ENCODE measurements around the gene TIAM1.

The TIAM1 gene

DNA sequence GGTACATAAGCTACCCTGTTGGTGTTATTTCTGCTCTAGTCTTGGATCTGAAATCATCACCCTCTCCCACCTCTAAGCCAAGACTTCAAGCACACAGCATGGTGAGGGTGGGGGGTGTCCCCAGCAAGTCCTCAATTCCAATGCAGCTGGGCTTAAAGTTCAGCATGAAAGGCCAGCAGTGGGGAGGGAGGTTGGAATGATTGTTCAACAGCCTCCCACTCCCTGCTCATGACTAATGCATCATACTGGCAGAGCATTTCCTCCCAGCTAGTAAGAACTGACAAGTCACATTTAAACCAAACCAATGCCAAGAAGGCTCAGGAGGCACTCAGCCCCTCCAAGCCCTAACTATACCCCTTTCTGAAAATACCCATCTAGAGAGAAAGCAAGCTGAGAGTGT lies 50.1 kb downstream of the TIAM1 start:
- H3K27me3 Mint-ChIP-seq, result no peaks in the 10 kb centered on the region
- no peaks in the 10 kb centered on the region for H3K9me3 Mint-ChIP-seq
- peaks cover 9% of the 10 kb centered on the region for H3K36me3 Mint-ChIP-seq (ENCODE audit: low read depth)
- H3K4me3 Mint-ChIP-seq, result peak overlapping the region; percentile 32
- H3K27ac Mint-ChIP-seq, result peak overlapping the region; percentile 90
- H3K4me1 Mint-ChIP-seq (ENCODE audit: low read depth), result peaks cover 46% of the 10 kb centered on the region

DNA sequence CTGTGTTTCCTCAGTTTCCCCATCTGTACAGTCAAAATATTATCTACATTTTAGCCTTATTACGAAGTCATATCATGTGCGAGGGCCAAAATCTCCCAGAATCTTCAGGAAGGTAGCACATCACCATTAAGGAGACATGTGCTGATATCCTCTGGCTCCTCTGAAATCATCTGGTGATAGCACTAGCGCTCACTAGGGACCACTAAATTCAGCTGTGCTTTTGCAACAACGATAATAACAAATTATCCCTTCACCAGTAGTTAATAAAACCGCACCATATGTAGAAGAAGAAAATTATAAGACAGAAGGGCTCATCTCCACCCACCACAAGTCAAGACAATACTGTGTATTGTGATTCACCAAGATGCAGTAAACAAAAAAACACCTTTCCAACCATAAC lies 53.3 kb downstream of the TIAM1 start:
- Mint-ChIP-seq H3K4me3 (no peak overlapping the region), H3K4me1 (ENCODE audit: low read depth) (peaks cover 27% of the 10 kb centered on the region), H3K27me3 (no peaks in the 10 kb centered on the region), H3K9me3 (peaks cover 7% of the 10 kb centered on the region), H3K27ac (no peak overlapping the region), H3K36me3 (ENCODE audit: low read depth) (peaks cover 13% of the 10 kb centered on the region)

DNA sequence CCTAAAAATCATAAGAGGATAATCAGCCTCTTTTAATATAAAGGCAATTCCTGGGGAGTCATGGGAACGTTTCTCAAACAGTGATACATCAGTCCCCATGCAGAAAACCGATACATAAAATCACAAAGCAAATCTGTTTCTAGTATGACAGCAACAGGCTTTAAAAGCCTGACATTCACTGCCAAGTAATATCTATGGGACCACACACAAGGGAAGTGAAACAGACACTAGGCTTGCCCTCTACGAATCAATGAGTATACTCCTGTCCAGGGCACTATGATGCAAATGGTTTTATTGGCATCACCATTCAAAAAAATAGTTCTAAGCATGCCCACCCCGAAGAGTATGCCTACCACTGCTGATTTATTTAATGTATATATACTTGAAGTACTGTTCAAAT lies 54.4 kb downstream of the TIAM1 start:
- Mint-ChIP-seq H3K9me3 (peaks cover 7% of the 10 kb centered on the region), H3K4me3 (no peak overlapping the region), H3K27me3 (no peaks in the 10 kb centered on the region), H3K4me1 (ENCODE audit: low read depth) (peaks cover 27% of the 10 kb centered on the region), H3K27ac (no peak overlapping the region), H3K36me3 (ENCODE audit: low read depth) (peaks cover 13% of the 10 kb centered on the region)

DNA sequence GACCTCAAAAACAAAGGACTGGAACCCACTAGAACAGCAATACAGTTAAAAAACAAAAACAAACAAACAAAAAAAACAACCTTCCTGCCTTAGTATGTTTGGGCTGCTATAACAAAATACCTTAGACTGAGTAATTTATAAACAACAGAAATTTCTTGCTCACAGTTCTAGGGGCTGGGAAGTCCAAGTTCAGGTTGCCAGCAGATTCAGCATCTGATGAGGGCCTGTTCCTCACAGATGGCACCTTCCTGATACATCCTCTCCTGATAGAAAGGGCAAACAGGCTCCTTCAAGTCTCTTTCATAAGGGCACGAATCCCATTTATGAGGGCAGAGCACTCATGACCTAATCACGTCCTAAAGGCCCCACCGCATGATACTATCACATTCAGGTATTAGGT lies 55.9 kb downstream of the TIAM1 start:
- peaks cover 13% of the 10 kb centered on the region for H3K36me3 Mint-ChIP-seq (ENCODE audit: low read depth)
- H3K4me3 Mint-ChIP-seq, result no peak overlapping the region
- H3K27ac Mint-ChIP-seq, result no peak overlapping the region

DNA sequence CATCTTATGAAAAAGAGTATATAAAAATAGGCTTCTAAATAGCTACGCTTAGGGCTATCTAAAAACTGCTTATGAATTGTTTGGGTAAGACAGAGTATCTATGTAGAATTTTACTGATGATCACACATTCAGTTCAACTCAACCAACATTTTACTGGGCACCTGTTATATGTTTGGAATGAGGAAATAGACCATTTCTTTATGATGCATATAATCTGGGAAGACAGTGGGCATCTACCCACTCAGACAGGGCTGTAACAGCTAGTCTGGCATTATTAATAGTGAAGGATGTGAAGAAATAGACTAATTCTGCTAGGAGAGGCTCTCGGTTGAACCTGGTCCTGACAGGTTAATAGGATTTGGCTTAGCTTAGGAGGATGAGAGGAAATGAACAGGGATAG lies 56.9 kb downstream of the TIAM1 start:
- Mint-ChIP-seq H3K27ac (no peak overlapping the region), H3K4me1 (ENCODE audit: low read depth) (peaks cover 27% of the 10 kb centered on the region), H3K36me3 (ENCODE audit: low read depth) (peaks cover 12% of the 10 kb centered on the region), H3K9me3 (peaks cover 7% of the 10 kb centered on the region), H3K4me3 (no peak overlapping the region), H3K27me3 (no peaks in the 10 kb centered on the region)

More for the DNA sequence above, 55.9 kb downstream of the TIAM1 start:
- no peaks in the 10 kb centered on the region for H3K27me3 Mint-ChIP-seq
- peaks cover 7% of the 10 kb centered on the region for H3K9me3 Mint-ChIP-seq
- peaks cover 20% of the 10 kb centered on the region for H3K4me1 Mint-ChIP-seq (ENCODE audit: low read depth)

DNA sequence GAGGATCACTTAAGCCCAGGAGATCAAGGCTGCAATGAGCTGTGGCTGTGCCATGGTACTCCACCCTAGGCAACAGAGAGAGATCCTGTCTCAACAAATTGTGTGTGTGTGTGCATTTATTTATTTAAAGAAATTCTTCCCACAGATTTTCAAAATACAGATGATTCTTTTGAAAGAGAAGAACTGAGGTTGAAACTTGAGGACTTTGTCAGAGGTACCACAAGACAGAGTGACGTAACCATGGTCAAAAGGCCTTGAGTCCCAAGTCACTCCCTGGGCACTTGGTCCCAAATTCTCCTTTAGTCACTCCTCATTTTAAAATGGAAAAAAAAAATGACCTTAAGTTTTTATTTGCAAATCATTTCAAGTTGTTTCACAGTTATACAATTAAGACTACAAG lies 57.4 kb downstream of the TIAM1 start:
- Mint-ChIP-seq H3K36me3 (ENCODE audit: low read depth) (peaks cover 9% of the 10 kb centered on the region), H3K27me3 (no peaks in the 10 kb centered on the region), H3K4me1 (ENCODE audit: low read depth) (peaks cover 25% of the 10 kb centered on the region), H3K9me3 (peaks cover 7% of the 10 kb centered on the region), H3K27ac (no peak overlapping the region), H3K4me3 (no peak overlapping the region)

DNA sequence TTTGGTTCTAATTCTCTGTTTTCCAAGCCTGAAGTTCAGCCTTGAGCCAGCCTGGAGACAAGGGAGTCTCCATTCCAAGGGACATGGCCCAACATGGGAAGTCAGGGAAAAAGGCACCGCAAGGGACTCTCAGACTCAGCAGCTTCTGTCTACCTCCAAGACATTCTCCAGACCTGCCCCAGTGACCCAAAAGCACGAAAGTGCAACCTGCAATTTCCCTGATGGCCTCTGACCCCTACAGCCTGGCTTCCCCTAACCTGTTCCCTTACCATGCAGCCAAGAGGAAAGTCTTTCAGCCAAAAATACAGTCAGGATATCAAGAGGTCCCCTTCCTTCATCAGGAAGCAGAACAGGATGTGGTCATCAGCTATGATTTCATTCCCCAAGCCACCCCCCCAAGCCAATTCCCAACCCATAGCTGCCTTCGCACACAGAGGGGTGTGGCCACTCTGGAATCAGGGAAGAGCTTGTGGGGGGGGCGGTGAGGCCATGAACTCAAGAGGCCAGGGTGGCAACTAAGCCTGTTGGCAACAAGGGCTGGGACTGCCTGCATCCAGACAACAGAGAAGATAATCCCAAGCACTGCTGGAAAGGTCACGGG lies 59.2 kb downstream of the TIAM1 start:
- Mint-ChIP-seq H3K4me3 (no peak overlapping the region), H3K4me1 (ENCODE audit: low read depth) (peaks cover 34% of the 10 kb centered on the region), H3K27me3 (no peaks in the 10 kb centered on the region), H3K36me3 (ENCODE audit: low read depth) (peaks cover 11% of the 10 kb centered on the region), H3K9me3 (peaks cover 7% of the 10 kb centered on the region), H3K27ac (peak overlapping the region; percentile 42)

DNA sequence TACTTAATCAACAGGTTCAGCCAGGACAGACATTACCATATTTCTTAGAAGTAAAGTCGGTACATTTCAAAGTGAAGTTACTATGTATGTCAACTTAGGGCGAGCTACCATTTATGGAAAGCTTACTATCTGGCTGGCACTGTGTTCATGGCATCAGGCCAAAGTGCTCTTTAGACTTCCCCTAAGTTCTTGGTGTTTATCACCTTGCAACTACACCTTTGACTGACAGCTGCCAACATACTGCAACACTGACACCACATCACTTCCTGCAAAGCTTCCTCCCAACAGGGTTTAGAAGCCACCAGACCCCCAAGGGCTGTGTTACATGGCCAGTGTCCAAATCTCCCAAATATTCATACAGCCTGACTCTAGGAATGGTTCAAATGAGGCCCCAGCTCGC lies 61.0 kb downstream of the TIAM1 start:
- H3K4me3 Mint-ChIP-seq, result no peak overlapping the region
- no peaks in the 10 kb centered on the region for H3K27me3 Mint-ChIP-seq
- H3K27ac Mint-ChIP-seq, result peak overlapping the region; percentile 36

DNA sequence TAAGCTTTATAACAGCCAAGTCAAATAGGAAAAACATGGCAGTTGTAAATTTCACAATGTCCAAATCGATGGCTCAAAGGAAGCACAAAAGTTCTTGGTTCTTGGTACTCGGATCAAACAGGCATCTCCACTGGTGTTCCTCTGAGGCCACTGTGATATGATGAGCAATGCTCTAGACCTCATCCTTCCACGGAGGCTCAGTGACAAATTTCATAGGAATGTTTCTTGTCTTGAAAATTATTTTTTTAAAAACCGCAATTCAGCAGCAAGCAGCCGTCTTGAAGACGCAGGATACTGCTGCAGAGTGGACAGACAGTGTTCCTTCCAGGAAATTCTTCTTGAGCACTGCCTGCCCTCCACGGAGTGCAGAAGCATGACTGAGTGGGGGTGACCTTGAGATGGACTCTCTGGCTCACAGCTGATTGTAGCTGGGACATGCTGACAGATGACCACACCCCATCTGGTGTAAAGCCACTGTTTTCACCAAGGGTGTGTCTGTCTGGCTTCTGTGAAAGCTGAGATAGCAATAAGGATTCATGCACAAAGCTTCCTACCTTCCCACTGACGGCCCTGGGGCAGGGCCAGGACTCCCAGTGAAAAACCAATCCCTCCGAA lies 61.9 kb downstream of the TIAM1 start:
- Mint-ChIP-seq H3K27me3 (no peaks in the 10 kb centered on the region), H3K27ac (no peak overlapping the region), H3K9me3 (peaks cover 1% of the 10 kb centered on the region), H3K4me3 (no peak overlapping the region), H3K36me3 (ENCODE audit: low read depth) (peaks cover 5% of the 10 kb centered on the region), H3K4me1 (ENCODE audit: low read depth) (peaks cover 38% of the 10 kb centered on the region)

More for the DNA sequence above, 61.0 kb downstream of the TIAM1 start:
- Mint-ChIP-seq H3K9me3 (peaks cover 7% of the 10 kb centered on the region), H3K4me1 (ENCODE audit: low read depth) (peaks cover 38% of the 10 kb centered on the region), H3K36me3 (ENCODE audit: low read depth) (peaks cover 11% of the 10 kb centered on the region)

DNA sequence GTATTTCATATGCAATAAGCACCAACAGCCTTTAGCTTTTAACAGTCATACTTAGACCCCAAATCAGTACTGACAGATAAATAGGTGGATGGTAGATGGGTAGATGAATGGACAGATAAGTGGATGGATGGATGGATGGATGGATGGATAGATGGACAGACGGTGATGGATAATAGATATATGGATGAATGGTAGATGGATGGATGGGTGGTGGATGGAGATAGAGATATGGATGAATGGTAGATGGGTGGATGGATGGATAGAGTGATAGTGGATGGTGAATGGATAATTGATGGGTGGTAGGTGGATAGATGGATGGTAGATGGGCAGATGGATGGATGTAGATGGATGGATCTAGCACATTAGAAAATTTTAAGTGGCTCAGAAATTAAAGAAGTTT lies 62.5 kb downstream of the TIAM1 start:
- Mint-ChIP-seq H3K27ac (peak overlapping the region; percentile 7), H3K4me3 (no peak overlapping the region), H3K4me1 (ENCODE audit: low read depth) (peaks cover 38% of the 10 kb centered on the region), H3K27me3 (no peaks in the 10 kb centered on the region), H3K9me3 (no peaks in the 10 kb centered on the region), H3K36me3 (ENCODE audit: low read depth) (peaks cover 5% of the 10 kb centered on the region)

DNA sequence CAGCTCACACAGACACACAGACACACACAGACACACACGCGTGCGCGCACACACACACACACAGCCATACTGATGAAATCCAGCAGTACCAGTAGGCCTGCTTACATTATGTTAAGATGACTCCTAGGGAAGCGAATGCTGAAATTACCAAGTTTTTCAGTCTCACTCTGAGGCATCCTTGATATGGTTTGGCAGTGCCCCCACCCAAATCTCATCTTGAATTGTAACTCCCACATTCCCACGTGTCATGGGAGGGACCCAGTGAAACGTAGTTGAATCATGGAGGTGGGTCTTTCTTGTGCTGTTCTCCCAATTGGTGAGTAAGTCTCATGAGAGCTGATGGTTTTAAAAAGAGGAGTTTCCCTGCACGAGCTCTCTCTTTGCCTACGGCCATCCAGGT lies 64.1 kb downstream of the TIAM1 start:
- peak overlapping the region; percentile 34 for H3K27ac Mint-ChIP-seq

DNA sequence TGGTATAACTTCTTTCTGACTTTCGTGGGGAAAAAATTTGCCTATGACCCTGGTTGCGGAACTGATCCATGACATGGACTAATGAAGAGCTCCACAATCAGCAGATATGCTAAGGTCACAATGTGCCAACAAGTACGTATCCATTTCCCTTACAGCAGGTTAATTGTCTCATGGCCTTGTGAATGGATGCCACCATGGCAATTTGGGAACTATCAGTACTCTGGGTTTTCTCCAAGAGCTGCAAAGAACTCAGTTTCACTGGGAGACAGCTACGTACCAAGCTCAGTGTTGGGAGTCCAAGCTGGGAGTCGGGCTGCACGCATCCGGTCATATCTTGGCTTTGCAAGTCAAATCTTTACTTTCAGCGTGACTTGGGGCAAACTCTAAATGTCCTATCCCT lies 64.8 kb downstream of the TIAM1 start:
- Mint-ChIP-seq H3K4me3 (no peak overlapping the region), H3K9me3 (no peaks in the 10 kb centered on the region), H3K4me1 (ENCODE audit: low read depth) (peaks cover 34% of the 10 kb centered on the region)

More for the DNA sequence above, 64.1 kb downstream of the TIAM1 start:
- Mint-ChIP-seq H3K36me3 (ENCODE audit: low read depth) (peaks cover 5% of the 10 kb centered on the region), H3K4me1 (ENCODE audit: low read depth) (peaks cover 37% of the 10 kb centered on the region), H3K9me3 (no peaks in the 10 kb centered on the region), H3K4me3 (no peak overlapping the region), H3K27me3 (no peaks in the 10 kb centered on the region)

DNA sequence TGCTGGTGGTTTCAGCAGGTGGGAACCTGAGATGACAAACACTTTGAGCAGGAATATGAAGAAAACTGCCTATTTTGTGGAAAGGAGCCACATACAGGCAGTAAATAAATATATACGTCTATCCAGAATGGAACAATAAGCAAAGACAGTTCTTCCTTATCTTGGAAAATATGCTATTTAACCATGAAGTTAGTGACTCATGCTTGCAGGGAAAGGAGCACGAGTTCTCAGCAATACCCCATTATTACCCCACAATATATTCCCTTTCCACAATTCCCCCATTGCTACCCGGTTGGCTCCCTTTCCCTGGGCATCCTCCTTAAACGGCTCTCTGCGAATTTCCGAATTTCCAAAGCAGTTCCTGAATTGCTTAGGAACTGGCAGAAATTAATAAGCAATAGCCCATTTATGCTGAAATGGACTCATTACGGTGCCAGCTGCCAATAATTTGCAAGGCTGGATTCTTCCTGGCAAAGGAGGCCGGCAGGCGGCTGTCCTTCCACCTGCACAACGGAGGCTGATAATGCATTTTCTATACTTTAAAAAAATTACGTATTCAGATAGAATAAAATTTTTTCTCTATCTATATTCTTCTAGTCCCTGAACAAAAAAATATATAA lies 65.4 kb downstream of the TIAM1 start:
- H3K4me3 Mint-ChIP-seq, result no peak overlapping the region
- no peaks in the 10 kb centered on the region for H3K9me3 Mint-ChIP-seq
- peaks cover 6% of the 10 kb centered on the region for H3K36me3 Mint-ChIP-seq (ENCODE audit: low read depth)
- H3K27ac Mint-ChIP-seq, result no peak overlapping the region
- peaks cover 31% of the 10 kb centered on the region for H3K4me1 Mint-ChIP-seq (ENCODE audit: low read depth)
- H3K27me3 Mint-ChIP-seq, result no peaks in the 10 kb centered on the region

More for the DNA sequence above, 64.8 kb downstream of the TIAM1 start:
- Mint-ChIP-seq H3K27ac (no peak overlapping the region), H3K36me3 (ENCODE audit: low read depth) (peaks cover 5% of the 10 kb centered on the region), H3K27me3 (no peaks in the 10 kb centered on the region)

DNA sequence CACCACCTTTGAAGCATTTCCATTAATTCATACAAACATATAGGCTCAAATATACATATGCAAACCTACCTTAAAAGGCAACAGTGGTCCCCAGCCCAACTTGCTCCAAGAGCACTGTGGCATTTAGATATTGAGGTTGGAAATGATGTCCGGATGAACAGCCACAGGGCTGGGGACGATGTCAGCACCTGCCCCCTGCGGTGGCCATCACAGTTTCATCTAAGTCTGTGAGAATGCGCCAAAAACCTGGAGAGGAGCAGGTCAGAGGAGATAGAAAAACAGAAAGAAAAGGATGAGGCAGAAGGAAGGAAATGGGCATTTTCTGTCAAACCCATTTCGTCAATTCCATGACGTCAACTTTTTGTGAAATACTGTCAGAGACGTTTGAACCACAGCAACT lies 67.4 kb downstream of the TIAM1 start:
- Mint-ChIP-seq H3K9me3 (no peaks in the 10 kb centered on the region), H3K4me1 (ENCODE audit: low read depth) (peaks cover 28% of the 10 kb centered on the region), H3K4me3 (no peak overlapping the region), H3K36me3 (ENCODE audit: low read depth) (peaks cover 9% of the 10 kb centered on the region), H3K27ac (no peak overlapping the region), H3K27me3 (no peaks in the 10 kb centered on the region)

DNA sequence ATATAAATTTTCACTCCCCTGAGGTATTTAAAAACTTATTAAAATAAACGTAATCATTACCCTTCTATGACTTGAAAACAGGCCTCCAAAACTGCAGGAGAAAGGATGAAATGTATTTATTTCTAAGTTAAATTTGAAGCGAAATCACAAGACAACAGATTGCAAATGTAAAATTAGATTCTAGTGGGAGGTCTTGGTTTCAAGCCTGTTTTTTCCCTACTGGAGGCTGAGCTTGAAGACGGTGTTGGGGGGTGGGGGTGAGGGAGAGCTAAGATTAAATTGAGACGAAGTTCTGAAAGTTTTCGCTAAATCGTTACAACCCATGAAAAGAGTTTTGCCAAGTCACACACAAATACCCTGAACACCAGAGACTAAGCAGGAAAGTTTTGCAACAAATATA lies 68.2 kb downstream of the TIAM1 start:
- Mint-ChIP-seq H3K36me3 (ENCODE audit: low read depth) (peaks cover 7% of the 10 kb centered on the region), H3K4me3 (no peak overlapping the region), H3K27me3 (no peaks in the 10 kb centered on the region), H3K9me3 (no peaks in the 10 kb centered on the region), H3K27ac (no peak overlapping the region), H3K4me1 (ENCODE audit: low read depth) (peaks cover 24% of the 10 kb centered on the region)
